ENCODE results near the gene THAP11. TPM values are rescaled to one million over a fixed set of nuclear protein-coding genes. Genes with fewer than 3 reads are reported as not detected.

Gene THAP11
- total RNA-seq, 4 donors from 2014 or later = 24.7 to 44.1 (median 32.7) TPM

GRCh38 chr16:67872631-67873434, 30.7 kb downstream of the THAP11 start, which contains the start of gene EDC4:
Gene EDC4, plus strand, starts transcription at chr16:67873052. Its CDS starts 210 bp downstream, at chr16:67873262.
- no peaks in the 10 kb centered on the region for H3K27me3 ChIP-seq
- in situ Hi-C loops (cut with MboI; ENCODE audit: low pct_ligation_motif_present in 1 of 4, low pct_unique_long_range_greater_than_20kb in 1 of 4, low sequenced_read_pairs in 3 of 4) (no loop called here), intact Hi-C loops (cut with DNase I; ENCODE audit: low total_unique reads) (no loop called here)
- H3K27ac ChIP-seq = peak within 1 kb of the TSS; percentile 85 to 90 (median 88)
- H3K4me3 ChIP-seq = peak within 1 kb of the TSS; percentile 75 to 96 (median 87)
- peak; percentile 57 to 88 (median 83) for TF ChIP-seq POLR2AphosphoS5 (IDR thresholded peaks at IDR 0.05)
- no peak for TF ChIP-seq EP300 (IDR thresholded peaks at IDR 0.05; ENCODE audit: low read depth)
- no peak for TF ChIP-seq CTCF (IDR thresholded peaks at IDR 0.05)
- TF ChIP-seq POLR2A (IDR thresholded peaks at IDR 0.05) = peak; percentile 74
- H3K9me3 ChIP-seq = no peaks in the 10 kb centered on the region
- peaks cover 17 to 27% (median 21%) of the 10 kb centered on the region in 4 donors for H3K4me1 ChIP-seq
- peak; percentile 88 for DNase-seq
- 0% methylated on average over 56 of the region's 72 CpGs; no CpG with 5 or more reads in 1 of the 2 donors for WGBS, 2 donors (ENCODE audit: low coverage in 1 of 2)
- peaks cover 0 to 20% (median 3%) of the 10 kb centered on the region in 4 donors for H3K36me3 ChIP-seq

GRCh38 chr16:67873435-67874370, 31.6 kb downstream of the THAP11 start:
- intact Hi-C loops (cut with DNase I; ENCODE audit: low total_unique reads) = no loop called here
- Histone ChIP-seq H3K9me3 (no peaks in the 10 kb centered on the region), H3K27ac (peak overlapping the region; percentile 85 to 90 (median 88)), H3K4me1 (peaks cover 17 to 27% (median 21%) of the 10 kb centered on the region in 4 donors), H3K4me3 (peak overlapping the region; percentile 75 to 96 (median 87)), H3K27me3 (no peaks in the 10 kb centered on the region), H3K36me3 (peaks cover 0 to 22% (median 7%) of the 10 kb centered on the region in 4 donors)
- peak; percentile 28 for DNase-seq
- TF ChIP-seq POLR2A (IDR thresholded peaks at IDR 0.05) = no peak
- no peak for TF ChIP-seq EP300 (IDR thresholded peaks at IDR 0.05; ENCODE audit: low read depth)
- peak in 1 of 3 donors; percentile 34 for TF ChIP-seq POLR2AphosphoS5 (IDR thresholded peaks at IDR 0.05)
- 8 to 18% methylated on average over 8 to 23 of the region's 23 CpGs for WGBS, 2 donors (ENCODE audit: low coverage in 1 of 2)
- in situ Hi-C loops (cut with MboI; ENCODE audit: low pct_ligation_motif_present in 1 of 4, low pct_unique_long_range_greater_than_20kb in 1 of 4, low sequenced_read_pairs in 3 of 4) = no loop called here

- TF ChIP-seq EP300 (IDR thresholded peaks at IDR 0.05; ENCODE audit: low read depth) (no peak), CTCF (IDR thresholded peaks at IDR 0.05) (no peak), POLR2A (IDR thresholded peaks at IDR 0.05) (no peak), POLR2AphosphoS5 (IDR thresholded peaks at IDR 0.05) (no peak)
- in situ Hi-C loops (cut with MboI; ENCODE audit: low pct_ligation_motif_present in 1 of 4, low pct_unique_long_range_greater_than_20kb in 1 of 4, low sequenced_read_pairs in 3 of 4) = no loop called here
- no peaks in the 10 kb centered on the region for H3K9me3 ChIP-seq
- 61% methylated on average over 3 of the region's 3 CpGs; no CpG with 5 or more reads in 1 of the 2 donors for WGBS, 2 donors (ENCODE audit: low coverage in 1 of 2)
- intact Hi-C loops (cut with DNase I; ENCODE audit: low total_unique reads) = no loop called here
- no peaks in the 10 kb centered on the region for H3K27me3 ChIP-seq
- peak overlapping the region; percentile 11 to 90 (median 88) for H3K27ac ChIP-seq
- H3K4me3 ChIP-seq = peak overlapping the region in 3 of 4 donors; percentile 75 to 88 (median 86)
- peaks cover 17 to 27% (median 21%) of the 10 kb centered on the region in 4 donors for H3K4me1 ChIP-seq
- H3K36me3 ChIP-seq = peaks cover 0 to 27% (median 10%) of the 10 kb centered on the region in 4 donors
- DNase-seq = no peak
Measured at GRCh38 chr16:67874372-67874771, 32.3 kb downstream of the THAP11 start.

GRCh38 chr16:67877064-67877463, 34.9 kb downstream of the THAP11 start:
- 92% methylated on average over 9 of the region's 11 CpGs; no CpG with 5 or more reads in 1 of the 2 donors for WGBS, 2 donors (ENCODE audit: low coverage in 1 of 2)
- DNase-seq = no peak
- no peak overlapping the region for H3K4me3 ChIP-seq
- in situ Hi-C loops (cut with MboI; ENCODE audit: low pct_ligation_motif_present in 1 of 4, low pct_unique_long_range_greater_than_20kb in 1 of 4, low sequenced_read_pairs in 3 of 4) = no loop called here
- intact Hi-C loops (cut with DNase I; ENCODE audit: low total_unique reads) = no loop called here
- H3K9me3 ChIP-seq = no peaks in the 10 kb centered on the region
- no peaks in the 10 kb centered on the region for H3K27me3 ChIP-seq
- H3K27ac ChIP-seq = no peak overlapping the region
- peaks cover 17 to 27% (median 21%) of the 10 kb centered on the region in 4 donors for H3K4me1 ChIP-seq
- peaks cover 0 to 50% (median 21%) of the 10 kb centered on the region in 4 donors for H3K36me3 ChIP-seq
- TF ChIP-seq EP300 (IDR thresholded peaks at IDR 0.05; ENCODE audit: low read depth) (no peak), POLR2A (IDR thresholded peaks at IDR 0.05) (no peak), CTCF (IDR thresholded peaks at IDR 0.05) (no peak), POLR2AphosphoS5 (IDR thresholded peaks at IDR 0.05) (no peak)

Measured in transverse colon (tissue), 4 donors.